ENCODE measurements around the gene NOP56. TPM values are rescaled to one million over a fixed set of nuclear protein-coding genes. Genes with fewer than 3 reads are reported as not detected.

Gene NOP56
- total RNA-seq, 1 experiment from 2014 or later: 350 TPM

GRCh38 chr20:2707353-2708072 is 55.1 kb downstream of the NOP56 start:
- in situ Hi-C loops (cut with HindIII; ENCODE audit: low pct_unique_long_range_greater_than_20kb, low sequenced_read_pairs): no loop called here
- no peak for DNase-seq (ENCODE audit: low read depth, low spot score)

Small RNA genes within 50 kb of the gene (small RNA-seq; reads per million reads assigned to genes)
- gene SNORA51 (0 reads per million in 2 experiments), gene SNORD110 (0 reads per million in 2 experiments), gene SNORD56 (0 reads per million in 2 experiments), gene SNORD57 (0 reads per million in 2 experiments), gene SNORD86 (0 reads per million in 2 experiments)

Other genes starting within 250 kb of the NOP56 start
- gene SNRPB, start 181.8 kb upstream of the NOP56 start, total RNA-seq (2014; rRNA removed; shearing (Covaris generic)): 521 and 564 TPM in 2 replicates
- 10.6 and 11.8 TPM in 2 replicates for gene ZNF343, start 143.7 kb upstream of the NOP56 start, total RNA-seq (2014; rRNA removed; shearing (Covaris generic))
- not detected in 2 replicates for gene TMC2, start 116.1 kb upstream of the NOP56 start, total RNA-seq (2014; rRNA removed; shearing (Covaris generic))
- gene IDH3B, start 11.6 kb downstream of the NOP56 start, total RNA-seq (2014; rRNA removed; shearing (Covaris generic)): 224 and 240 TPM in 2 replicates
- 0.50 and 2.0 TPM in 2 replicates for gene EBF4, start 40.1 kb downstream of the NOP56 start, total RNA-seq (2014; rRNA removed; shearing (Covaris generic))
- gene CPXM1, start 148.0 kb downstream of the NOP56 start, total RNA-seq (2014; rRNA removed; shearing (Covaris generic)): 0.48 and 0.98 TPM in 2 replicates
- gene C20orf141, start 162.4 kb downstream of the NOP56 start, total RNA-seq (2014; rRNA removed; shearing (Covaris generic)): 0.88 TPM in 1 of 2 replicates, not detected in the other
- gene TMEM239, start 163.7 kb downstream of the NOP56 start, total RNA-seq (2014; rRNA removed; shearing (Covaris generic)): not detected in 2 replicates
- gene PCED1A, start 188.0 kb downstream of the NOP56 start, total RNA-seq (2014; rRNA removed; shearing (Covaris generic)): 17.2 and 22.6 TPM in 2 replicates
- gene VPS16, start 188.1 kb downstream of the NOP56 start, total RNA-seq (2014; rRNA removed; shearing (Covaris generic)): 39.0 and 39.7 TPM in 2 replicates
- 35.2 and 45.5 TPM in 2 replicates for gene PTPRA, start 220.8 kb downstream of the NOP56 start, total RNA-seq (2014; rRNA removed; shearing (Covaris generic))